ENCODE measurements around the gene GABRG1.

Gene GABRG1

GRCh38 chr4:46123913-46124755 is at the start of gene GABRG1:
Gene GABRG1, minus strand, starts transcription at chr4:46124054. Its CDS starts 141 bp downstream, at chr4:46123913.
- no peak for DNase-seq

- DNase-seq = no peak
Observed at GRCh38 chr4:46146993-46147392, 23.1 kb upstream of the GABRG1 start.

GRCh38 chr4:46131498-46132057 is 7.7 kb upstream of the GABRG1 start:
- no peak for DNase-seq

- no peak for DNase-seq
Observed at GRCh38 chr4:46124773-46125413, 1.0 kb upstream of the GABRG1 start.

GRCh38 chr4:46081674-46082073 is 42.2 kb downstream of the GABRG1 start:
- DNase-seq = no peak

- DNase-seq = no peak
Observed at GRCh38 chr4:46081248-46081647, 42.6 kb downstream of the GABRG1 start.

GRCh38 chr4:46073778-46074177 is 50.1 kb downstream of the GABRG1 start:
- DNase-seq = no peak

- DNase-seq = no peak
Observed at GRCh38 chr4:46051392-46051791, 72.5 kb downstream of the GABRG1 start.

- DNase-seq = no peak
Observed at GRCh38 chr4:46032056-46032455, 91.8 kb downstream of the GABRG1 start.

- DNase-seq = no peak
Observed at GRCh38 chr4:46016306-46016705, 107.5 kb downstream of the GABRG1 start.

- no peak for DNase-seq
Observed at GRCh38 chr4:45992728-45993127, 131.1 kb downstream of the GABRG1 start.

GRCh38 chr4:45989775-45990174 is 134.1 kb downstream of the GABRG1 start:
- no peak for DNase-seq

GRCh38 chr4:45987858-45988257 is 136.0 kb downstream of the GABRG1 start:
- no peak for DNase-seq
